A549 (cell line): ENCODE data around the gene RPL28. TPM values are rescaled to one million over a fixed set of nuclear protein-coding genes. Genes with fewer than 3 reads are reported as not detected.

Experiments
- ATAC-seq, 2 experiments: fragments of 200-7000 bp in 1 of 2; fragments of >200 bp in 1 of 2; cut with Nextera tagmentation in 1 of 2; cut with Tn5 transposase in 1 of 2; 3 replicates each; pipeline versions ENCODE4 v1.8.0 to v1.9.1; 2018 to 2020; ENCODE audit warnings: mild to moderate bottlenecking in 1 of 2, moderate library complexity in 1 of 2
- CTCF ChIA-PET: fragments of 300-600 bp; sonication (Branson Sonifier 250); formaldehyde crosslinking; extraction: SDS; loops from one replicate; lab custom pipeline; 2021; ENCODE audit warnings: antibody characterized with exemption, inconsistent platforms; lab: Yijun Ruan, JAX
- POLR2A ChIA-PET: fragments of 350-600 bp; formaldehyde crosslinking; extraction: SDS; loops from one replicate; lab custom pipeline; 2021; ENCODE audit warnings: antibody characterized with exemption, inconsistent platforms; lab: Yijun Ruan, JAX
- DNase-seq, 2 experiments: peaks; one replicate each; pipeline versions ENCODE4 v3.0.0 to v3.0.0-alpha.2; 2011 to 2016; ENCODE audit warnings: low read depth in 1 of 2, low spot score in 1 of 2
- FAIRE-seq: peaks from 2 replicates; lab custom pipeline; 2011; peaks lifted over from hg19 to GRCh38; lab: Jason Lieb, UNC
- H3K27ac ChIP-seq, 2 experiments: fragments of >200 bp; sonication (Bioruptor Twin); formaldehyde crosslinking; 3 replicates each; pipeline ENCODE4 v1.5.1; 2016 to 2017
- H3K4me1 ChIP-seq: fragments of >200 bp; sonication (Bioruptor Twin); formaldehyde crosslinking; 3 replicates; pipeline ENCODE4 v1.6.1; 2016
- H3K4me2 ChIP-seq: fragments of >200 bp; sonication (Bioruptor Twin); formaldehyde crosslinking; 3 replicates; pipeline ENCODE4 v1.6.1; 2016
- H3K4me3 ChIP-seq: fragments of >200 bp; sonication (Bioruptor Twin); formaldehyde crosslinking; 3 replicates; pipeline ENCODE4 v1.5.1; 2016
- H3K9me3 ChIP-seq: fragments of >200 bp; sonication (Bioruptor Twin); formaldehyde crosslinking; 3 replicates; pipeline ENCODE4 v1.6.1; 2016
- CHD4 ChIP-seq: fragments of 200-600 bp; sonication (generic); IDR thresholded peaks from 2 replicates; pipeline ENCODE4 v1.6.1; 2016; ENCODE audit warnings: antibody characterized with exemption, mild to moderate bottlenecking, borderline replicate concordance
- GATA3 ChIP-seq: IDR thresholded peaks from 2 replicates; pipeline ENCODE4 v1.6.1; 2012; ENCODE audit warnings: borderline replicate concordance
- HEYL ChIP-seq: fragments of 250-450 bp; sonication (Bioruptor Pico); IDR thresholded peaks from 2 replicates; pipeline ENCODE4 v1.8.0; 2021; ENCODE audit warnings: mild to moderate bottlenecking, moderate library complexity
- MAFK ChIP-seq: fragments of 450-650 bp; IDR thresholded peaks from 2 replicates; pipeline ENCODE4 v1.6.1; 2014; ENCODE audit not compliant: partially characterized antibody
- MAZ ChIP-seq: fragments of 150-350 bp; IDR thresholded peaks from 2 replicates; pipeline ENCODE4 v1.6.1; 2014; ENCODE audit warnings: antibody characterized with exemption, low read depth, low read length, borderline replicate concordance
- POLR2AphosphoS2 ChIP-seq: conservative IDR thresholded peaks from 2 replicates; pipeline ENCODE4 v1.6.1; 2012; ENCODE audit warnings: low read length, improper control_type of control experiment, inconsistent platforms
- RAD21 ChIP-seq, 2 experiments: fragments of >200 bp in 1 of 2; sonication (Bioruptor Twin) in 1 of 2; formaldehyde crosslinking in 1 of 2; IDR thresholded peaks in 1 of 2; conservative IDR thresholded peaks in 1 of 2; 2 replicates in 1 of 2; 3 replicates in 1 of 2; pipeline ENCODE4 v1.6.1; 2012 to 2018; ENCODE audit warnings: inconsistent platforms in 1 of 2
- RFX5 ChIP-seq: fragments of 450-650 bp; IDR thresholded peaks from 2 replicates; pipeline ENCODE4 v1.7.1; 2014; ENCODE audit warnings: antibody characterized with exemption, mild to moderate bottlenecking, moderate library complexity
- RNF2 ChIP-seq: fragments of 200-600 bp; sonication (generic); IDR thresholded peaks from 2 replicates; pipeline ENCODE4 v1.6.1; 2016; ENCODE audit warnings: low read depth, mild to moderate bottlenecking, antibody characterized with exemption, moderate library complexity, borderline replicate concordance
- SMC3 ChIP-seq: fragments of >200 bp; sonication (Bioruptor Twin); formaldehyde crosslinking; IDR thresholded peaks from 3 replicates; pipeline ENCODE4 v1.6.1; 2018; ENCODE audit warnings: inconsistent platforms
- ZFP36 ChIP-seq: fragments of 450-650 bp; IDR thresholded peaks from 2 replicates; pipeline ENCODE4 v1.6.1; 2014; ENCODE audit warnings: borderline replicate concordance; ENCODE audit not compliant: partially characterized antibody
- ZNF302 ChIP-seq: fragments of 250-450 bp; sonication (Bioruptor Pico); IDR thresholded peaks from 2 replicates; pipeline ENCODE4 v1.9.0; 2021; ENCODE audit warnings: inconsistent platforms, mild to moderate bottlenecking, moderate library complexity
- WGBS: methylation state at CpG from one replicate; pipeline ENCODE4 v1.1.6; 2017; ENCODE audit errors: missing lambda C conversion rate; 5-methylcytosine and 5-hydroxymethylcytosine counted together
- polyA plus RNA-seq, 4 experiments: library from polyadenylated mRNA; depleted of rRNA in 3 of 4; stranded (reverse); fragments of >200 nt; fragmentation: RNase III in 1 of 4; extraction: RNeasy Plus Mini Kit Qiagen cat#74134 plus additional on column Dnase treatment in 1 of 4; gene quantifications; 2 replicates in 3 of 4; 3 replicates in 1 of 4; pipeline ENCODE4 v1.2.3, GENCODE V29; 2011 to 2017
- TF ChIP-seq, protein P1 (sequence below): IDR thresholded peaks from 2 replicates; pipeline ENCODE4 v1.6.1; 2012; ENCODE audit warnings: low read depth, borderline replicate concordance
- TF ChIP-seq, protein P2 (sequence below): fragments of >200 bp; sonication (Bioruptor Twin); formaldehyde crosslinking; IDR thresholded peaks from 3 replicates; pipeline ENCODE4 v1.5.1; 2016
- TF ChIP-seq, protein P3 (sequence below): IDR thresholded peaks from 2 replicates; pipeline ENCODE4 v1.6.1; 2012
- TF ChIP-seq, protein P4 (sequence below): fragments of >200 bp; sonication (Bioruptor Twin); formaldehyde crosslinking; IDR thresholded peaks from 3 replicates; pipeline ENCODE4 v1.6.1; 2016
- TF ChIP-seq, protein P5 (sequence below): fragments of >200 bp; sonication (Bioruptor Twin); formaldehyde crosslinking; IDR thresholded peaks from 2 replicates; pipeline ENCODE4 v1.6.1; 2016

Gene RPL28
- polyA plus RNA-seq, 2 of the 4 experiments (the other 2 are of a cell fraction): 329 to 2,037 TPM

DNA sequence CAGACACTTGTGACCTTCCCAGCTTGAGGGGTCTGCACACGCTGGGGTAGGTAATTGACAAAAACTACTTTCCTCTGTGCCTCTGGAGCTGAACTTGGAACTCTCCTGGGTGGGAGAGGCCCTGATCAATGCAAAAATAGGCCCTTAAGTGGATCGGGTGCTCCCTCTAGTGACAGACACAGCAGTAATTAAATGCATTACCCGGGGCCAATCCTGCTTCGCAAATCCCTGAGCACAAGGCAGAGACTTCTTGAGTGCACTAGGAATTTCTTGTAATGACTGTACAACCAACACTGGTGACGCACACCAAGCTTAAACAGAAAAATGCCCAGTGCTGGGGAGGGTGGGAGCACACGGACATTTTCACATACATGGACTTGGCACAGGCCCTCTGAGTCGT, 32.5 kb downstream of the RPL28 start:
- Histone ChIP-seq H3K4me3 (no peak overlapping the region), H3K4me2 (no peak overlapping the region), H3K27ac (peak overlapping the region in 1 of 2 experiments; percentile 6; a peak in 1 of 6 replicates), H3K4me1 (peaks cover 8% of the 10 kb centered on the region; the same call in 1 of the 3 replicates), H3K9me3 (no peaks in the 10 kb centered on the region)
- TF ChIP-seq, protein P1, sequence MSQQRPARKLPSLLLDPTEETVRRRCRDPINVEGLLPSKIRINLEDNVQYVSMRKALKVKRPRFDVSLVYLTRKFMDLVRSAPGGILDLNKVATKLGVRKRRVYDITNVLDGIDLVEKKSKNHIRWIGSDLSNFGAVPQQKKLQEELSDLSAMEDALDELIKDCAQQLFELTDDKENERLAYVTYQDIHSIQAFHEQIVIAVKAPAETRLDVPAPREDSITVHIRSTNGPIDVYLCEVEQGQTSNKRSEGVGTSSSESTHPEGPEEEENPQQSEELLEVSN: peak; percentile 50; the same call in 1 of the 2 replicates
- TF ChIP-seq, protein P2, sequence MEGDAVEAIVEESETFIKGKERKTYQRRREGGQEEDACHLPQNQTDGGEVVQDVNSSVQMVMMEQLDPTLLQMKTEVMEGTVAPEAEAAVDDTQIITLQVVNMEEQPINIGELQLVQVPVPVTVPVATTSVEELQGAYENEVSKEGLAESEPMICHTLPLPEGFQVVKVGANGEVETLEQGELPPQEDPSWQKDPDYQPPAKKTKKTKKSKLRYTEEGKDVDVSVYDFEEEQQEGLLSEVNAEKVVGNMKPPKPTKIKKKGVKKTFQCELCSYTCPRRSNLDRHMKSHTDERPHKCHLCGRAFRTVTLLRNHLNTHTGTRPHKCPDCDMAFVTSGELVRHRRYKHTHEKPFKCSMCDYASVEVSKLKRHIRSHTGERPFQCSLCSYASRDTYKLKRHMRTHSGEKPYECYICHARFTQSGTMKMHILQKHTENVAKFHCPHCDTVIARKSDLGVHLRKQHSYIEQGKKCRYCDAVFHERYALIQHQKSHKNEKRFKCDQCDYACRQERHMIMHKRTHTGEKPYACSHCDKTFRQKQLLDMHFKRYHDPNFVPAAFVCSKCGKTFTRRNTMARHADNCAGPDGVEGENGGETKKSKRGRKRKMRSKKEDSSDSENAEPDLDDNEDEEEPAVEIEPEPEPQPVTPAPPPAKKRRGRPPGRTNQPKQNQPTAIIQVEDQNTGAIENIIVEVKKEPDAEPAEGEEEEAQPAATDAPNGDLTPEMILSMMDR: peak; percentile 95
- TF ChIP-seq RFX5: peak; percentile 45; the same call in 1 of the 2 replicates
- no peak for TF ChIP-seq POLR2AphosphoS2
- no peak for TF ChIP-seq ZFP36
- peak; percentile 97 to 99 for TF ChIP-seq RAD21 (conservative IDR thresholded peaks at IDR 0.05 in 1 of 2, IDR thresholded peaks at IDR 0.05 in 1 of 2)
- TF ChIP-seq SMC3: peak; percentile 92
- TF ChIP-seq ZNF302: no peak
- TF ChIP-seq, protein P3, sequence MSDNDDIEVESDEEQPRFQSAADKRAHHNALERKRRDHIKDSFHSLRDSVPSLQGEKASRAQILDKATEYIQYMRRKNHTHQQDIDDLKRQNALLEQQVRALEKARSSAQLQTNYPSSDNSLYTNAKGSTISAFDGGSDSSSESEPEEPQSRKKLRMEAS: peak; percentile 76
- TF ChIP-seq HEYL (CRISPR knock-in tag): no peak
- TF ChIP-seq GATA3: no peak
- CTCF ChIA-PET: interaction anchor here (0.6 to 5.7 kb wide), 92 partner anchors 10 to 765 kb away, joined by 3 to 107 read pairs (median 5); partner anchors contain the start of genes DNAAF3, HSPBP1, PPP1R12C and SHISA7
- peak; percentile 94 for FAIRE-seq
- 16% methylated on average over 7 of the region's 7 CpGs for WGBS
- peak; percentile 94 to 95 for ATAC-seq
- peak; percentile 88 to 91 for DNase-seq
- POLR2A ChIA-PET: interaction anchor here (2.0 kb wide), 1 partner anchor 11 kb away, joined by 18 read pairs; the partner anchor contains the start of gene UBE2S

DNA sequence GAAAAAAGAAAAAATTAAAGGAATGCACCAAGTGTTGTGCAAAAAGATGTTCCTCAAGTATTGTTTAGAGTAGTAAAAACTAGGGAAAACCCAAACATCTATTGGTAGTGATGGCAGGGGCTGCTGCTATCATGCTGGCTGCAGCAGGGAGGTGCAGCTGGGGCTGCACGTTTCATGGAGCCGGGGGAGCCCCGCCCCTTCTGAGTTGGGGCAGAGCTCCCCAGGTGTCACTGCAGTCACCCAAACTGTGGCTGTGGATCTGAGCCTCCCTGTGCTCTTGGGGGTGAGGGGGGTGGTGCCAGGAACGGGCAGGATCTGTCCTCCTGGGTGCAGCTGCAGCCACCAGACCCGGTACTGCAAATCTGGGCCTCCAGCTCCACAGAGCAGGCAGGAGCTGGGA, 33.4 kb downstream of the RPL28 start:
- peaks cover 8% of the 10 kb centered on the region; the same call in 1 of the 3 replicates for H3K4me1 ChIP-seq
- no peak overlapping the region for H3K4me2 ChIP-seq
- TF ChIP-seq MAFK: no peak
- TF ChIP-seq MAZ: no peak
- TF ChIP-seq, protein P3: no peak
- TF ChIP-seq, protein P4, sequence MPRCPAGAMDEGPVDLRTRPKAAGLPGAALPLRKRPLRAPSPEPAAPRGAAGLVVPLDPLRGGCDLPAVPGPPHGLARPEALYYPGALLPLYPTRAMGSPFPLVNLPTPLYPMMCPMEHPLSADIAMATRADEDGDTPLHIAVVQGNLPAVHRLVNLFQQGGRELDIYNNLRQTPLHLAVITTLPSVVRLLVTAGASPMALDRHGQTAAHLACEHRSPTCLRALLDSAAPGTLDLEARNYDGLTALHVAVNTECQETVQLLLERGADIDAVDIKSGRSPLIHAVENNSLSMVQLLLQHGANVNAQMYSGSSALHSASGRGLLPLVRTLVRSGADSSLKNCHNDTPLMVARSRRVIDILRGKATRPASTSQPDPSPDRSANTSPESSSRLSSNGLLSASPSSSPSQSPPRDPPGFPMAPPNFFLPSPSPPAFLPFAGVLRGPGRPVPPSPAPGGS: no peak
- TF ChIP-seq RNF2: no peak
- TF ChIP-seq, protein P5, sequence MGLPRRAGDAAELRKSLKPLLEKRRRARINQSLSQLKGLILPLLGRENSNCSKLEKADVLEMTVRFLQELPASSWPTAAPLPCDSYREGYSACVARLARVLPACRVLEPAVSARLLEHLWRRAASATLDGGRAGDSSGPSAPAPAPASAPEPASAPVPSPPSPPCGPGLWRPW: no peak
- TF ChIP-seq CHD4: no peak
- no peak for TF ChIP-seq RFX5
- TF ChIP-seq, all 56 proteins: peak for 0
- Histone ChIP-seq H3K4me3 (no peak overlapping the region), H3K27ac (no peak overlapping the region), H3K9me3 (no peaks in the 10 kb centered on the region)
- 39% methylated on average over 5 of the region's 5 CpGs for WGBS
- CTCF ChIA-PET: interaction anchor here (0.7 to 5.7 kb wide), 58 partner anchors 9 to 336 kb away, joined by 3 to 107 read pairs (median 7); partner anchors contain the start of genes DNAAF3, HSPBP1, PPP1R12C and SHISA7
- DNase-seq: no peak
- peak in 1 of 2 experiments; percentile 13; a peak in 1 of 6 replicates for ATAC-seq
- no peak for FAIRE-seq
- POLR2A ChIA-PET: interaction anchor here (0.7 to 2.0 kb wide), 3 partner anchors 12 to 334 kb away, joined by 4 to 18 read pairs (median 4); partner anchors contain the start of gene UBE2S
